ENCODE data around the gene WIPF3.

GRCh38 chr7:29937132-29937531, 130.8 kb downstream of the WIPF3 start:
- TF ChIP-seq RAD21 (IDR thresholded peaks at IDR 0.05) (no peak), JUND (IDR thresholded peaks at IDR 0.05) (no peak), GABPA (IDR thresholded peaks at IDR 0.05 in 1 of 2, conservative IDR thresholded peaks at IDR 0.05 in 1 of 2) (no peak), CTCF (IDR thresholded peaks at IDR 0.05; ENCODE audit: low read depth, low read length, missing input control) (no peak), RXRA (IDR thresholded peaks at IDR 0.05) (no peak), TAF1 (conservative IDR thresholded peaks at IDR 0.05) (no peak), ZBTB33 (IDR thresholded peaks at IDR 0.05) (no peak), MAX (IDR thresholded peaks at IDR 0.05) (no peak), FOXA2 (IDR thresholded peaks at IDR 0.05) (no peak), EGR1 (IDR thresholded peaks at IDR 0.05; ENCODE audit: low read depth in 2 of 2) (no peak), ATF3 (IDR thresholded peaks at IDR 0.05) (no peak), REST (IDR thresholded peaks at IDR 0.05) (no peak), YY1 (IDR thresholded peaks at IDR 0.05) (no peak), FOXA1 (IDR thresholded peaks at IDR 0.05) (no peak)

Data from liver (tissue), 3 donors.